Neural progenitor cell (in vitro differentiated cells): Measurements from ENCODE around the gene ZNHIT6. TPM values are rescaled to one million over a fixed set of nuclear protein-coding genes. Genes with fewer than 3 reads are reported as not detected.

Source experiments
- DNase-seq: peaks from one replicate; pipeline ENCODE4 v3.0.0-alpha.2; 2016; ENCODE audit warnings: low spot score
- H2AFZ ChIP-seq: fragments of 200-600 bp; sonication (generic); replicated peaks from 2 replicates; pipeline ENCODE4 v1.6.1; 2016; ENCODE audit warnings: antibody characterized with exemption
- H3F3A ChIP-seq: fragments of 200-600 bp; sonication (generic); 2 replicates; pipeline ENCODE4 v1.6.1; 2016; ENCODE audit warnings: antibody characterized with exemption, low read depth
- H3K27ac ChIP-seq: fragments of 200-600 bp; sonication (generic); 2 replicates; pipeline ENCODE4 v1.5.1; 2016; ENCODE audit warnings: mild to moderate bottlenecking
- H3K27me3 ChIP-seq: fragments of 200-600 bp; sonication (generic); 2 replicates; pipeline ENCODE4 v1.6.1; 2016; ENCODE audit warnings: mild to moderate bottlenecking, moderate library complexity
- H3K36me3 ChIP-seq: fragments of 200-600 bp; sonication (generic); 2 replicates; pipeline ENCODE4 v1.5.1; 2016
- H3K4me1 ChIP-seq: fragments of 200-600 bp; sonication (generic); 2 replicates; pipeline ENCODE4 v1.6.1; 2016; ENCODE audit warnings: mixed run types
- H3K4me2 ChIP-seq: fragments of 200-600 bp; sonication (generic); 2 replicates; pipeline ENCODE4 v1.6.1; 2016
- H3K4me3 ChIP-seq: fragments of 200-600 bp; sonication (generic); 2 replicates; pipeline ENCODE4 v1.5.1; 2016
- H3K79me2 ChIP-seq: fragments of 200-600 bp; sonication (generic); 2 replicates; pipeline ENCODE4 v1.6.1; 2016; ENCODE audit warnings: low read depth
- H3K9ac ChIP-seq: fragments of 200-600 bp; sonication (generic); 2 replicates; pipeline ENCODE4 v1.6.1; 2016
- H3K9me3 ChIP-seq: fragments of 200-600 bp; sonication (generic); 2 replicates; pipeline ENCODE4 v1.5.1; 2016; ENCODE audit warnings: low read depth
- H4K20me1 ChIP-seq: fragments of 200-600 bp; sonication (generic); 2 replicates; pipeline ENCODE4 v1.6.1; 2016; ENCODE audit warnings: low read depth
- H3K27ac Mint-ChIP-seq: 3 replicates; pipeline ENCODE4 v1.8.0; 2021; ENCODE audit warnings: mixed read lengths
- H3K27me3 Mint-ChIP-seq: 2 replicates; pipeline ENCODE4 v1.8.0; 2022; ENCODE audit warnings: low read depth, mild to moderate bottlenecking, inconsistent platforms, moderate library complexity, mixed read lengths; ENCODE audit not compliant: insufficient read depth
- H3K36me3 Mint-ChIP-seq: 3 replicates; pipeline ENCODE4 v1.8.0; 2021; ENCODE audit warnings: mixed read lengths
- H3K4me1 Mint-ChIP-seq: 3 replicates; pipeline ENCODE4 v1.8.0; 2021; ENCODE audit warnings: mixed read lengths
- H3K4me3 Mint-ChIP-seq: 3 replicates; pipeline ENCODE4 v1.8.0; 2021; ENCODE audit warnings: mild to moderate bottlenecking, moderate library complexity, mixed read lengths
- H3K9me3 Mint-ChIP-seq: 3 replicates; pipeline ENCODE4 v1.8.0; 2020; ENCODE audit warnings: mixed read lengths
- CTCF ChIP-seq: fragments of 200-600 bp; sonication (generic); IDR thresholded peaks from 2 replicates; pipeline ENCODE4 v1.5.1; 2017; ENCODE audit warnings: antibody characterized with exemption, mild to moderate bottlenecking
- EZH2 ChIP-seq: fragments of 200-600 bp; sonication (generic); IDR thresholded peaks from 2 replicates; pipeline ENCODE4 v1.6.1; 2017; ENCODE audit warnings: antibody characterized with exemption, mild to moderate bottlenecking, moderate library complexity
- EZH2phosphoT487 ChIP-seq: fragments of 200-600 bp; sonication (generic); IDR thresholded peaks from 2 replicates; pipeline ENCODE4 v1.6.1; 2017; ENCODE audit warnings: antibody characterized with exemption
- total RNA-seq: library from RNA; depleted of rRNA; stranded (reverse); fragments of >200 nt; gene quantifications from 2 replicates; pipeline ENCODE4 v1.2.3, GENCODE V29; 2015; ENCODE audit warnings: low replicate concordance

Gene ZNHIT6
- total RNA-seq, 1 donor from 2014 or later, result 22.0 TPM

GRCh38 chr1:85708829-85709227, 595 bp upstream of the ZNHIT6 start:
- DNase-seq, result no peak

GRCh38 chr1:85707267-85707989, 805 bp downstream of the ZNHIT6 start:
- H3K9me3 Mint-ChIP-seq, result no peaks in the 10 kb centered on the region
- peak overlapping the region; percentile 59 for H3K27ac ChIP-seq

More at GRCh38 chr1:85708829-85709227, 595 bp upstream of the ZNHIT6 start:
- Histone ChIP-seq H3K27me3 (no peaks in the 10 kb centered on the region), H3K4me3 (peak overlapping the region; percentile 84), H3K79me2 (peaks cover 39% of the 10 kb centered on the region), H3K9me3 (no peaks in the 10 kb centered on the region), H3K27ac (peak overlapping the region; percentile 59), H4K20me1 (no peaks in the 10 kb centered on the region), H3K4me2 (peak overlapping the region; percentile 94), H3F3A (peaks cover 13% of the 10 kb centered on the region), H3K9ac (no peak overlapping the region), H2AFZ (peak overlapping the region; percentile 89), H3K36me3 (peaks cover 11% of the 10 kb centered on the region), H3K4me1 (peaks cover 7% of the 10 kb centered on the region)
- Mint-ChIP-seq H3K27ac (no peak overlapping the region), H3K4me1 (peaks cover 2% of the 10 kb centered on the region), H3K27me3 (no peaks in the 10 kb centered on the region), H3K4me3 (no peak overlapping the region), H3K9me3 (peaks cover 4% of the 10 kb centered on the region), H3K36me3 (peaks cover 12% of the 10 kb centered on the region)
- TF ChIP-seq CTCF (no peak), EZH2phosphoT487 (no peak), EZH2 (no peak)

GRCh38 chr1:85705940-85706339, 2.3 kb downstream of the ZNHIT6 start:
- Mint-ChIP-seq H3K4me3 (no peak overlapping the region), H3K27me3 (peaks cover 2% of the 10 kb centered on the region), H3K36me3 (peaks cover 18% of the 10 kb centered on the region), H3K27ac (no peak overlapping the region), H3K4me1 (peaks cover 2% of the 10 kb centered on the region), H3K9me3 (no peaks in the 10 kb centered on the region)
- no peaks in the 10 kb centered on the region for H3K9me3 ChIP-seq
- peaks cover 53% of the 10 kb centered on the region for H3K79me2 ChIP-seq
- no peak overlapping the region for H3K4me3 ChIP-seq
- H3K27ac ChIP-seq, result no peak overlapping the region
- peaks cover 20% of the 10 kb centered on the region for H3K36me3 ChIP-seq
- no peak overlapping the region for H3K9ac ChIP-seq
- H3K4me1 ChIP-seq, result peaks cover 7% of the 10 kb centered on the region
- no peaks in the 10 kb centered on the region for H4K20me1 ChIP-seq
- peak overlapping the region; percentile 94 for H3K4me2 ChIP-seq
- DNase-seq, result no peak
- no peaks in the 10 kb centered on the region for H3K27me3 ChIP-seq
- H2AFZ ChIP-seq, result no peak overlapping the region
- no peak for TF ChIP-seq EZH2phosphoT487
- TF ChIP-seq CTCF, result no peak
- TF ChIP-seq EZH2, result no peak
- peaks cover 13% of the 10 kb centered on the region for H3F3A ChIP-seq

More at GRCh38 chr1:85707267-85707989, 805 bp downstream of the ZNHIT6 start:
- Histone ChIP-seq H3K9me3 (no peaks in the 10 kb centered on the region), H3K36me3 (peaks cover 20% of the 10 kb centered on the region), H4K20me1 (no peaks in the 10 kb centered on the region), H3K4me3 (peak overlapping the region; percentile 84), H3K4me2 (peak overlapping the region; percentile 94), H2AFZ (peak overlapping the region; percentile 89), H3K9ac (peak overlapping the region; percentile 50), H3K79me2 (peaks cover 50% of the 10 kb centered on the region), H3F3A (peaks cover 13% of the 10 kb centered on the region), H3K4me1 (peaks cover 7% of the 10 kb centered on the region), H3K27me3 (no peaks in the 10 kb centered on the region)
- H3K27me3 Mint-ChIP-seq, result peaks cover 2% of the 10 kb centered on the region
- TF ChIP-seq CTCF (no peak), EZH2 (no peak), EZH2phosphoT487 (no peak)
- no peak overlapping the region for H3K4me3 Mint-ChIP-seq
- no peak overlapping the region for H3K27ac Mint-ChIP-seq
- peaks cover 2% of the 10 kb centered on the region for H3K4me1 Mint-ChIP-seq
- peaks cover 18% of the 10 kb centered on the region for H3K36me3 Mint-ChIP-seq
- no peak for DNase-seq
